RWPE1 (cell line): ENCODE measurements around the gene MRPS18B.
"Not testable (repeated sequence)": the region's sequence is repeated elsewhere in the genome, so short reads cannot be mapped to it uniquely, and the experiment has no call there.

ENCODE experiments used
- CTCF ChIA-PET: fragments of 350-600 bp; sonication (Branson Sonifier 250); formaldehyde crosslinking; extraction: SDS; loops from one replicate; lab custom pipeline; 2021; lab: Yijun Ruan, JAX
- POLR2A ChIA-PET: fragments of 400-600 bp; formaldehyde crosslinking; extraction: SDS; loops from one replicate; lab custom pipeline; 2020; ENCODE audit warnings: antibody characterized with exemption; ENCODE audit not compliant: low non-redundant PET; lab: Yijun Ruan, JAX
- DNase-seq: peaks from one replicate; pipeline ENCODE4 v3.0.0; 2012; ENCODE audit warnings: low spot score
- H3K27ac ChIP-seq: fragments of 450-650 bp; 2 replicates; pipeline ENCODE4 v1.5.1; 2017
- CTCF ChIP-seq: fragments of 450-650 bp; conservative IDR thresholded peaks from 2 replicates; pipeline ENCODE4 v1.5.1; 2017; ENCODE audit warnings: low read depth, mild to moderate bottlenecking

Gene MRPS18B

DNA sequence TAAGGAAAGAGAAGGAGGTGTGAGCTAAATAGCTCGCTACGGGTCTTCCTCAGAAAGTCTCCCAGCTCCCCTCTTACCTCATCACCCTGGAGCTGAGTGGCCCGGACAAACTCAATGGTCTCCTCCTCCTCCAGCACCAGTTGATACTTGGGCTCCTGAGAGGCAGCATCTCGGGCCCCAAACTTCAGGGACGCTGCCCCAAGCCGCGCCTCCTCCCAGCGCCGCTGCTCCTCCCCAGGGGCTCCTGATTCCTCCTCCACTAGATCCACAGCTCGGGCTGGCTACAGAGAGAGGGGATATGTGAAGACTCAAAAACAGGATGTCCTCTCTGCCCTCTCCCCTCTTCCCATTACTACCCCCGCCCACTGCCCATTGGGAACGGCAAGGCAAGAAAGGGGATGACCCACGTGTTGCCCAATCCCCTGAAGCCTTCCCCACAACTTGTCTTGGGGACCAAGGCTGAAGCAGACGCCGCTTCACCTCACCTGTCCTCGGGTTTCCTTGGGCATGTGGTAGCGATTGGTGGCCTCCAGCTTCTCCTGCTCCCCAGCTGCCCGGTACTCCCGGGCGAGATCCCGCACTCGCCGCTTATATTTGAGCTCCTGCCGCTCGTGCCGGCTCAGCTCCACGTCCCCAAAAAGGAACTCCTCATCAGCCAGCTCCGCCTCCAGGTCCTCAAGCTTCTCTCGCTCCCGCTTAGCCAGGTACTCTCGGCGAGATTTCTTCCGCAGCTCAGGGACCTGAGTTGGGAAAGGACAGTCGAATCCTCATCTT is 47.5 kb downstream of the MRPS18B start:
- no peak overlapping the region for H3K27ac ChIP-seq
- ChIA-PET POLR2A (no interaction called here), CTCF (interaction anchor here (0.7 to 1.0 kb wide), 3 partner anchors 14 to 415 kb away, joined by 3 to 5 read pairs (median 3); no protein-coding TSS in a partner anchor)
- no peak for DNase-seq
- TF ChIP-seq CTCF, result no peak

GRCh38 chr6:30666300-30666699 is 48.7 kb downstream of the MRPS18B start:
- DNase-seq, H3K27ac ChIP-seq, CTCF ChIA-PET, POLR2A ChIA-PET: not testable (repeated sequence)

DNA sequence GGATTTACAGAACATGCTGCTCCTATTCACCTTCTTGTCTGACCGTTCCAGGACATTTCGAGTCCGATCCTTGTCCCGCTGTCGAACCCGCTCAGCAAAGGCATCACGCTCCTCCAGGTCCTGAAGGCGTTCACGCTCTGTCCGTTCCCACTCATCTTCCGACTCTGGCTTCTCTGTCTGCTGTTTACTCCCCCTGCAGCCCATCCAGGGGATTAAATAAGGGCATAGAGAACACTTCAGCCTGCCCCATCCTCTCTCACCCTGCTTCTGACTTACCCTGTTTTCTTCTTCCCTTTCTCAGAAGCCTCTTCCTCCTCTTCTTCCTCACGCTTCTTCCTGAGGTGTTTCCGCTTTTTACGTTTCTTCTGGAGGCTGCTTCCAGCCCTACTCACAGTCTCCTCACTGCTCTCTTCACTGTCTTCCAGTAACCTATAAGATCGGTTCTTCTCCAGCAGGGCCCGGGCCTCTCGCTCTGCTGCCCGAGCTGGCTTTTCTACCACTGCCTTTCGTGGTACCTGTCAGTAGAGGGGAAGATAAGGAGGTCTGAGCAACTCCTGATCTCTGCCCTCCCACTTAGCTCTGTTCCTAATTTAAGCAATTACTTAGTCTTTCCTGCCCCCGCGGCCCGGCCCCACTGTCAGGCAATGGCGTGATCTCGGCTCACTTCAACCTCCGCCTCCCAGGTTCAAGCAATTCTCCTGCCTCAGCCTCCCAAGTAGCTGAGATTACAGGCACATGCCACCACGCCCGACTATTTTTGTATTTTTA is 53.3 kb downstream of the MRPS18B start:
- CTCF ChIA-PET, result interaction anchor here (0.6 to 0.9 kb wide), 3 partner anchors 11 to 64 kb away, joined by 3 to 4 read pairs (median 3); no protein-coding TSS in a partner anchor
- POLR2A ChIA-PET, result no interaction called here
- DNase-seq, result no peak
- 0 out of 2 replicates have a peak overlapping the region, but pooled peaks have one; percentile 85 for H3K27ac ChIP-seq
- no peak for TF ChIP-seq CTCF

DNA sequence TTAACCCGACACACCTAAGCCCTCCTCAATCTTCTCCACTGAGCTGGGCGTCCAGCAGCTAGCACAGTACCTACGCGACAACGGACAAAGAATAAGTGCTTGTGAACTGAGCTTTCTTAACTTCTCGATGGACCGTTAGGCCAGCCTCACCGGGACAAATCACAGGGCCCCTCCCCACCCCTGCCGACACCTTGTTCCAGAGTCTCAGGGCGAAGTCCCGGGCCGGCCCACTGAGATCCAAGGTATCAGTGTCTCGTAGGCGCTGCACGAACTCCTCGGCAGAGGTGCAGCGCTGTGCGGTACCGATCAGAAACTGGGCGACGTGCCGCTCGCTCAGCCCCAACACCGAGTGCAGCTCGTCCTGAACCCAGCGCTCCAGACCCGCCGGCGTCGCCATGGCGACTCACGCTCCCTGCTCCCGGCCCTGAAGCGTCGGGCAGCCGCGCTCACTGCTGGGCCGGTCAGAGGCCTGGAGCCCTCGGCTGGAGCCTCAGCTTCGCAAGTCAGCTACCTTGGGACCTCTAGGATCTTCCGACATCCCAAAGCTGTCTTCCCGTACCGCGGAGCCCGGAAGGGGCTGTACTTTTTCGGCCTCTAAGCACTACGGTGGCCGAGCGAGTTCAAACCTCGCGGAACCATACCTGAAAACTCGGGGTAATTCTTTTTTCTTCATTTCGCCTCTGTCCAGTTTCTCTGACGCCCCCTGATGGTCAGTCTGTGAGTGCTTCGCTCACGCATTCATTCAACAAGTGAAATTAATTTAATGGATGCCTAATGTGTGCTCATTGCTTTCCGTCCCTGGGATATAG is 55.0 kb downstream of the MRPS18B start, which contains the start of gene DHX16:
DHX16 (minus strand) TSS at position 562 of the 809 bp plus-strand sequence; CDS start at position 397, 165 bp downstream.
- ChIA-PET POLR2A (interaction anchor here (1.2 kb wide), 1 partner anchor 49 kb away, joined by 3 read pairs; no protein-coding TSS in a partner anchor), CTCF (interaction anchor here (0.6 to 1.4 kb wide), 8 partner anchors 15 to 530 kb away, joined by 3 to 8 read pairs (median 3); no protein-coding TSS in a partner anchor)
- peak; percentile 91 for TF ChIP-seq CTCF
- DNase-seq, result peak; percentile 91
- peak within 1 kb of the TSS; percentile 85 for H3K27ac ChIP-seq
